ENCODE data around the gene TOB1. TPM values are rescaled to one million over a fixed set of nuclear protein-coding genes. Genes with fewer than 3 reads are reported as not detected.

The TOB1 gene
- total and polyA plus RNA-seq, 10 donors, result 6.3 to 42.3 (median 23.1) TPM

DNA sequence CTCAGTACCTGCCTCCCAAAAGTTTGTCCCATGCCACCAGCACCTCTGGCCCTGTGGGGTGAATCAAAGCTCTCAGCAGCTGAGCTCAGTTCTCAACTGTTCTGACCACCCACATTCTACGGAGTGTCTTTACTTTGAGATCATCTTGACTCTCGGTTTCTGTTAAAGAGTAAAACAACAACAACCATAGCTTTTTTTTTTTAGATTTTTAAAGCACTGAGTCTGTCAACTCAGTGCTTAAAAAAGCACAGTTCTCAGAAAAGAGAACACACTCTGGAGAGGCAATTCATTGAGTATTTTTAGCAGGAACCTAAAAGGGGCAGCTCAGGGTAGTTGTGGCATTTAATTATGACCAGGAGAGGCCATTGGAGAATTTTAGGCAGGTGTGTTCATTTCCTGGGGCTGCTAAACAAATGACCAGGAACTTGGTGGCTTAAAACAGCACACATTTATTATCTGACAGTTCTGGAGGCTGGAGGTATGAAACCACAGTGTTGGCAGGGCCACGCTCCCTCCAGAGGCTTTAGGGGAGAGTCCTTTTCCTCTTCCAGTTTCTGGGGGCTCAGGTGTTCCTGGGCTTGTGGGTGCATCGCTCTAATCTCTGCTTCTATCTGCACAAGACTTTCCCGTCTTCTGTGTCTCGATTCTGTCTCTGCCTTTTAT, 37.5 kb downstream of the TOB1 start:
- no peaks in the 10 kb centered on the region for H3K36me3 ChIP-seq
- H3K4me3 ChIP-seq, result no peak overlapping the region
- no peaks in the 10 kb centered on the region for H3K9me3 ChIP-seq
- TF ChIP-seq, protein P1, sequence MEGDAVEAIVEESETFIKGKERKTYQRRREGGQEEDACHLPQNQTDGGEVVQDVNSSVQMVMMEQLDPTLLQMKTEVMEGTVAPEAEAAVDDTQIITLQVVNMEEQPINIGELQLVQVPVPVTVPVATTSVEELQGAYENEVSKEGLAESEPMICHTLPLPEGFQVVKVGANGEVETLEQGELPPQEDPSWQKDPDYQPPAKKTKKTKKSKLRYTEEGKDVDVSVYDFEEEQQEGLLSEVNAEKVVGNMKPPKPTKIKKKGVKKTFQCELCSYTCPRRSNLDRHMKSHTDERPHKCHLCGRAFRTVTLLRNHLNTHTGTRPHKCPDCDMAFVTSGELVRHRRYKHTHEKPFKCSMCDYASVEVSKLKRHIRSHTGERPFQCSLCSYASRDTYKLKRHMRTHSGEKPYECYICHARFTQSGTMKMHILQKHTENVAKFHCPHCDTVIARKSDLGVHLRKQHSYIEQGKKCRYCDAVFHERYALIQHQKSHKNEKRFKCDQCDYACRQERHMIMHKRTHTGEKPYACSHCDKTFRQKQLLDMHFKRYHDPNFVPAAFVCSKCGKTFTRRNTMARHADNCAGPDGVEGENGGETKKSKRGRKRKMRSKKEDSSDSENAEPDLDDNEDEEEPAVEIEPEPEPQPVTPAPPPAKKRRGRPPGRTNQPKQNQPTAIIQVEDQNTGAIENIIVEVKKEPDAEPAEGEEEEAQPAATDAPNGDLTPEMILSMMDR (IDR thresholded peaks at IDR 0.05 in 8 of 11, conservative IDR thresholded peaks at IDR 0.05 in 3 of 11), result no peak
- TF ChIP-seq POLR2AphosphoS5 (IDR thresholded peaks at IDR 0.05) (no peak), POLR2A (IDR thresholded peaks at IDR 0.05) (no peak)
- peak overlapping the region in 2 of 8 donors; percentile 42 to 49 for H3K27ac ChIP-seq
- H3K27me3 ChIP-seq (replicated peaks in 1 of 7), result peaks cover 0 to 8% (median 0%) of the 10 kb centered on the region in 7 donors
- intact Hi-C loops (cut with DNase I; ENCODE audit: low total_unique reads), result no loop called here
- 56 to 64% (median 60%) methylated on average over 6 of the region's 6 CpGs for WGBS, 5 donors
- H3K4me1 ChIP-seq, result no peaks in the 10 kb centered on the region
- peak; percentile 22 for DNase-seq

- peaks cover 0 to under 1% (median 0%) of the 10 kb centered on the region in 7 donors for H3K27me3 ChIP-seq (replicated peaks in 1 of 7)
- H3K9me3 ChIP-seq, result no peaks in the 10 kb centered on the region
- no peaks in the 10 kb centered on the region for H3K36me3 ChIP-seq
- intact Hi-C loops (cut with DNase I; ENCODE audit: low total_unique reads), result no loop called here
- TF ChIP-seq POLR2AphosphoS5 (IDR thresholded peaks at IDR 0.05) (no peak), POLR2A (IDR thresholded peaks at IDR 0.05) (no peak)
- TF ChIP-seq, protein P1 (IDR thresholded peaks at IDR 0.05 in 8 of 11, conservative IDR thresholded peaks at IDR 0.05 in 3 of 11), result no peak
- H3K27ac ChIP-seq, result no peak overlapping the region
- no peaks in the 10 kb centered on the region for H3K4me1 ChIP-seq
- no peak overlapping the region for H3K4me3 ChIP-seq
- DNase-seq, result no peak
Measured at GRCh38 chr17:50825188-50825587, 41.0 kb downstream of the TOB1 start.

DNA sequence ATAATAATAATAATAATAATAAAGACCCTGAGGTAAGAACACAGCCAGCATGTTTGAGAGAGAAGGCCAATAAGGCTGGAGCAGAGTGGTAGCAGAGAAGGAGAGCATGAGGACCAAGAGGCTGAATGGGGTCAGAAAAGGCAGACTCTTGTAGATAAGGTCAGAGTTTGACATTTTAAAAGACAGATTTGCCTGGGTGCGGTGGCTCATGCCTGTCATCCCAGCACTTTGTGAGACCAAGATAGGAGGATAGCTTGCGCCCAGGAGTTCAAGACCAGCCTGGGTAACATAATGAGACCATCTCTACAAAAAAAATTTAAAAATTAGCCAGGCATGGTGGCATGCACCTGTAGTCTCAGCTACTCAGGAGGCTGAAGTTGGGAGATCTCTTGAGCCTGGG, 41.7 kb downstream of the TOB1 start:
- DNase-seq, result peak; percentile 7
- intact Hi-C loops (cut with DNase I; ENCODE audit: low total_unique reads), result no loop called here
- WGBS, 5 donors, result 83 to 97% (median 92%) methylated on average over 2 of the region's 2 CpGs
- no peak overlapping the region for H3K27ac ChIP-seq
- no peaks in the 10 kb centered on the region for H3K36me3 ChIP-seq
- no peaks in the 10 kb centered on the region for H3K27me3 ChIP-seq (replicated peaks in 1 of 7)
- no peak overlapping the region for H3K4me3 ChIP-seq
- no peaks in the 10 kb centered on the region for H3K9me3 ChIP-seq
- TF ChIP-seq, protein P1 (IDR thresholded peaks at IDR 0.05 in 8 of 11, conservative IDR thresholded peaks at IDR 0.05 in 3 of 11), result no peak
- TF ChIP-seq POLR2A (IDR thresholded peaks at IDR 0.05) (no peak), POLR2AphosphoS5 (IDR thresholded peaks at IDR 0.05) (no peak)
- H3K4me1 ChIP-seq, result no peaks in the 10 kb centered on the region

DNA sequence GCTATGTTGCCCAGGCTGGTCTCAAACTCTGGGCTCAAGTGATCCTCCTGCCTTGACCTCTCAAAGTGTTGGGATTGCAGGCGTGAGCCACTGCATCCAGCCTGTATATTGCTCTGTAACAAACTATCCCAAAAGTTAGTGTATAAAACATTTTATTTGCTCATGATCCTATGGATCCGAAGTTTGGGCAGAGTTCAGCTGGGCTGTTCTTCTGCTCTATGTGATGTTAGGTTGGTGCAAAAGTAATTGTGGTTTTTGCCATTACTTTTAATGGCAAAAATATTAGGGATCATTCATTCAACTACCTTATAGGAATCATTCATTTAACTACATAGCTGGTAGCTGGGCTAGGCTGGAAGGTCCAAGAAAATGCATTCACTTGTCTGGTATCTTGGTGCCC, 43.6 kb downstream of the TOB1 start:
- no peaks in the 10 kb centered on the region for H3K9me3 ChIP-seq
- peaks cover 0 to 1% (median under 1%) of the 10 kb centered on the region in 6 donors for H3K4me1 ChIP-seq
- intact Hi-C loops (cut with DNase I; ENCODE audit: low total_unique reads), result no loop called here
- 87 to 99% (median 90%) methylated on average over 2 of the region's 2 CpGs for WGBS, 5 donors
- peaks cover 0 to 11% (median under 1%) of the 10 kb centered on the region in 7 donors for H3K27me3 ChIP-seq (replicated peaks in 1 of 7)
- no peak overlapping the region for H3K4me3 ChIP-seq
- H3K36me3 ChIP-seq, result no peaks in the 10 kb centered on the region
- no peak overlapping the region for H3K27ac ChIP-seq
- TF ChIP-seq, protein P1 (IDR thresholded peaks at IDR 0.05 in 8 of 11, conservative IDR thresholded peaks at IDR 0.05 in 3 of 11), result no peak
- TF ChIP-seq POLR2AphosphoS5 (IDR thresholded peaks at IDR 0.05), result no peak
- no peak for TF ChIP-seq POLR2A (IDR thresholded peaks at IDR 0.05)
- no peak for DNase-seq

Measured in spleen (tissue), 11 donors.